ENCODE data around the gene PCDHGA3.
"Not testable (repeated sequence)": the region's sequence is repeated elsewhere in the genome, so short reads cannot be mapped to it uniquely, and the experiment has no call there.

PCDHGA3 gene

DNA sequence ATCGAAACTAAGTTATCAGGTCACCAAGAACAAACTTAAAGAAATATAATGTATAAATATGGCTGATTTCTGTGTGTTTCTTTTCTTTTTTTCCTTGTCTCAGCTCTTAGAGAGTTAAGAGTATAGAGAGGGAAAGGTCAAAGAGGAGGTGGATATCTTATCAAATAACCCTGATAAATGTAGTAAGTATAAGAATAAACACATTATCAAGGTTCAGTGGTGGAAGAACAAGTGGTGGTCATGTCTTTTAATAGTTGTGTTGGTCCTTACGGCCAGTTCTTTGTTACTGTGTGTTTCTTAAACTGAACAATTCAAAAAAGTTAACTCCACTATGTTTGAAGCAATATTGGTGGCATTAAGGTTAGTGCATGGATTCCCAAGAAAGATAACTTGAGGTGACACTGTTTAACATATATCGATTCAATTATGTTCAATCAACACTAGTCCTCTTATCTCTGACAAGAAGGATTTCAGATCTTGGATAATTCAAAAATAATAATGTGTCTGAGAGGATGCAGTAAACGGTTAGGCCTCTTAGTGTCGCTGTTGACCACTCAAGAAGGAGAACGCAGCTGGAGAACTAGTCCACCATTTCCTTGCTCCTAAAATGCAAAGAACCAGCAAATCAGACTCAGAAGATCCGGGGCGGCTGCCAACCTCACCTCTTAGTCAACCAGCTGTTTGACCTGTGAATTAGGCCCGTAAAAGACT lies at the start of gene PCDHGA3:
TSS of gene PCDHGA3 (plus strand) at position 588 of the 711 bp plus-strand sequence. CDS start 205 bp downstream, outside the sequence.
- DNase-seq (ENCODE audit: low spot score), result peak; percentile 13

DNA sequence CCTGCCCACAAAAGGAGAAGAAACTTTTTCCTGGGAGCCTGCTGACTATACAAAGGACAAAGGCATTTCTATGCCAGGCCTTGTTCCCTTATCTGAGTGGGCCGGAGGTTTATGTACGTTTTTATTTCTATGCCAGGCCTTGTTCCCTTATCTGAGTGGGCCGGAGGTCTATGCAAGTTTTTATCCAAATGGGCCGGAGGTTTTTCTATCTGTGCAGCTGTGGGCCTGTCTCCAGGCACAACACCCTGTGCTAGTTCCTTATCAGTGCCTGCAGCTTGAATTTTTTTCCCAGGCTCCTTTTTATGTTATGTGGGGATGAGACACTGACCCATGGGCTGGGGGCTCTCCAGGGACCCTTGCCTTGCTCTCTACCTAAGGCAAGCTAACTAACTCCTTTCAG lies 45.3 kb upstream of the PCDHGA3 start:
- no peak for DNase-seq (ENCODE audit: low spot score)

- no peak for DNase-seq (ENCODE audit: low spot score)
Measured at GRCh38 chr5:141303756-141304155, 39.9 kb upstream of the PCDHGA3 start, which contains the start of gene SLC25A2. Gene SLC25A2 (minus strand): TSS chr5:141304049. CDS start chr5:141303865, 184 bp downstream.

- DNase-seq (ENCODE audit: low spot score), result no peak
Measured at GRCh38 chr5:141306630-141307029, 37.0 kb upstream of the PCDHGA3 start.

DNA sequence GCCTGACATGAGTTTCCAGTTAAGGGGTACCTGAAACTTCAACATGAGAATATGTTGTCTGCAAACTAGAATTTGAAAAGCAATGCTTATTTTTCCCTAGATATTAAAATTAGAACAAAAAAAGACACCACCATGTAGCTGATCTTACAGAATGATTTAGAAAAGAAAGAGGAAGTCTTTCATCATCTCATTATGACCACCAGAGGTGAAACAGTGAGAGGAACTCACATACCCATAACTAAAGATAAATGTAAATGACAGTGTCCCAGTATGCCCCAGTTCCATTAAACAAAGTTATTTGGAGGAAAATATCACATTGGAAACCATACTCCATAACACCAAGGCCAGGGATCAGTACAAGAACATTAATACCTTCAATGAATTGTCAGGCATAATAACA lies 29.9 kb upstream of the PCDHGA3 start:
- DNase-seq (ENCODE audit: low spot score), result no peak

DNA sequence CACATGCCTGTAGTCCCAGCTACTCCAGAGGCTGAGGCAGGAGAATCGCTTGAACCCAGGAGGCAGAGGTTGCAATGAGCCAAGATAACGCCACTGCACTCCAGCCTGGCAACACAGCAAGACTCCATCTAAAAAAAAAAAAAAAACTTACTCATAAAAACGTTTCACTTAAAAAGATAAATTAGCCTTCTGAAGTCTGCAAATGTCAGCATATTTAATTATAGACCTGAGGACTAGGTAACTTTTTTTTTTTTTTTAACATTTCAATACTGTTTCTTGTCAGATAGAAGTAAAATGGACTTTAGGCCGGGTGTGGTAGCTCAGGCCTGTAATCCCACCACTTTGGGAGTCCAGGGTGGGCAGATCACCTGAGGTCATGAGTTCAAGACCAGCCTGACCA lies 26.7 kb upstream of the PCDHGA3 start:
- not testable (repeated sequence) for DNase-seq (ENCODE audit: low spot score)

DNA sequence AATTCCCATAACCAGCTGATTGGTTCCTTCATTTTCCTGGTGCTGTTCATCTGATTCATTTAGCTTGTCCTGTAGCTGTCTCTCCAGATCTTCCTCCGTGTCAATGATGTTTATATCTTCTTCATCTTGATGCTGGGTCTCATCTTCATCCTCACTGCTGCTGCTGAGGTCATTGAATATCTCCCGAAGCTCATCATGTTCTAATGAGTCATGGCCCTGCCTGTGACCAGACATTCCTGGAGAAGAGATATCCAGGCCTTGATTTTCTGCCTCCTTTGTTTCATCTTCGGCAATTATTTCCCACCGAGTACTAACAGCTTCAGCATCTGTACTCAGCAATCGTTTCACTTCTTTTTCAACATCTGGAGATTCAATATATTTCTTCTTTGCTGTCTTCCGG lies 24.4 kb upstream of the PCDHGA3 start:
- no peak for DNase-seq (ENCODE audit: low spot score)

- no peak for DNase-seq (ENCODE audit: low spot score)
Measured at GRCh38 chr5:141319699-141320098, 23.9 kb upstream of the PCDHGA3 start.

DNA sequence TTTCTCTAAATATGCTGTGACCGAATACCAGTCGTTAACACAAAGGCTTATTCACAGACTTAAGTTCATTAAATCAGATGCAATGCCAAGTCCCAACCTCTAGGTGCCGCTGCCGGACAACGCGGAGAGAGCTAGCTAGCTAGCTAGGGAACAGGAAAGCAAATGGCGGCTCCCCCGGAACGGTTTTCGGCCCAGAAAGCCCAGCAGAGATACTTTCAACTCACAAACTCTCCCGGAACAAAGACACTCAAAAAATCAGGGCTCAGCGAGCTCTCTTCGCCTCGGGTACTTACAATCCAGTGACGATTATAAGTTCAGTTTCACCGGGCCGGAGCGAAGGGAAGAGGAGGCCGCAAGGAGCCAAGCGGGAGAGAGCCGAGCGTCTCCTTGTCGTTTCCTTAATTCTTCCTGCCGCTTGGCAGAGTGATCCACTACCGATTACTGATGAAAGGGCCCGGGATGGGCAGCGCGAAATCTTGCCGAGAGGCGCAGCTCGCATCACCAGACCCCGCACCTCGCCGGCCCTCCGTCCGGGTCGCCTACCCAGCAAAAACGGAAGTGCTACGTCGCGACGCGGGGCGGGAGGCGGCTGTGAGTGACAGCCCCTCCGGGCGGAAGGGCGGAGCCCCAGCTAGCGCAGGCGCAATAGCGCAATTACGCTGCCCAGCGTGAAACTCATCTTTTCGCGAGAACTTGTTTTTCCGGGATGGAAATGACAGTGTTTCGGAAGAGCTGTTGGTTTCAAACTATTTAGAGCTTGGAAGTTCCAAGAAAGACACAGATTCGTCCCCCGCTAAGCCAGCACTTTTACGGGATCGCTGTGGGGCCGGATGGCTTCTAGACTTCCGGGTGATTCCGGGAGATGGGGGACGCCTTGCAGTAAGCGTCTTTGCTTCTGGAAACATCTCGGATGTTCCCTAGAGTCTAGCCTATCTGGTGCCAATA lies 23.1 kb upstream of the PCDHGA3 start, which contains the start of gene TAF7:
TSS of gene TAF7 (minus strand) at position 560 of the 945 bp plus-strand sequence. CDS start 740 bp downstream, outside the sequence.
- DNase-seq (ENCODE audit: low spot score), result peak; percentile 92

DNA sequence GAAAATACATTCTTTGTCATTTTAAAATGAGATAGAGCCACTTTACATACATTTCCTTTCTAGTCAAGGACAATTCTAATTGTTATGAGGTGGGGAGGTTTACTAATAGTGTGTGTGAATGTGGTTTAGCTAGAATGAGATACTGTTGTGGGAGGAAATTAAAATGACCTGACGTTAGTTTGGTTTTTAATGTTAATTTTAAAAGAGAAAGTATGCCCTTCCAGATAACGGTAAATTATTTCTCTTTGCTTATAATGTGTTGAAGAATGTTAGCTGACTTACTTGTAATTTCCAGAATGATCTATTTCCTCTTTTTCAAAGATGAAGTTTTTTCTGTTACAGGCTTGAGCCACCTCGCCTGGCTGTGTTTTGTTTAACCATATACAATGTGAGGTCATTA lies 21.4 kb upstream of the PCDHGA3 start:
- DNase-seq (ENCODE audit: low spot score), result no peak

- DNase-seq (ENCODE audit: low spot score), result no peak
Measured at GRCh38 chr5:141326088-141326854, 17.4 kb upstream of the PCDHGA3 start.

- DNase-seq (ENCODE audit: low spot score), result no peak
Measured at GRCh38 chr5:141328231-141328630, 15.4 kb upstream of the PCDHGA3 start.

DNA sequence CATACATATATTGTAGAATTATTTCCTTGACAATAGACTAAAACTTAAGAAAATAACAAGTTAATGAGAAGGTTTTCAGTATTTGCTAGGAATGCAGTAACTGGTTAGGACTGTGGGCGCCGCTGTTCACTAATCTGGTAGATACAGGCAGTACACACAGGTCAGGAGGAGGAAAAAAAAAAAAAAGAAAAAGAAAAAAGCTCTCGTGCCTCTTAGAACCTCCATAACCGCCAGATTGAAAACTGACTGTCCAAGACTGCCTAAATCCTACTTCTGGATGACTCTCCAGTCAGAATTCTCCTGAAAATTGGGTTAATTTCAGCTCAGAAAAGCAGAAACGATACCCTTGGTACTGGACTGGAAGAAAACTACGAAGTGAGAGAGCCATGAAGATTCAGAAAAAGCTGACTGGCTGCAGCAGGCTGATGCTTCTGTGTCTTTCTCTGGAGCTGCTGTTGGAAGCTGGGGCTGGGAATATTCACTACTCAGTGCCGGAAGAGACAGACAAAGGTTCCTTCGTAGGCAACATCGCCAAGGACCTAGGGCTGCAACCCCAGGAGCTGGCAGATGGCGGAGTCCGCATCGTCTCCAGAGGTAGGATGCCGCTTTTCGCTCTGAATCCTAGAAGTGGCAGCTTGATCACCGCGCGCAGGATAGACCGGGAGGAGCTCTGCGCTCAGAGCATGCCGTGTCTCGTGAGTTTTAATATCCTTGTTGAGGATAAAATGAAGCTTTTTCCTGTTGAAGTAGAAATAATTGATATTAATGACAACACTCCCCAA lies 13.1 kb upstream of the PCDHGA3 start, which contains the start of gene PCDHGA1:
TSS of gene PCDHGA1 (plus strand) at position 216 of the 782 bp plus-strand sequence.
- DNase-seq (ENCODE audit: low spot score), result no peak

GRCh38 chr5:141332571-141332970 lies 11.1 kb upstream of the PCDHGA3 start:
- not testable (repeated sequence) for DNase-seq (ENCODE audit: low spot score)

DNA sequence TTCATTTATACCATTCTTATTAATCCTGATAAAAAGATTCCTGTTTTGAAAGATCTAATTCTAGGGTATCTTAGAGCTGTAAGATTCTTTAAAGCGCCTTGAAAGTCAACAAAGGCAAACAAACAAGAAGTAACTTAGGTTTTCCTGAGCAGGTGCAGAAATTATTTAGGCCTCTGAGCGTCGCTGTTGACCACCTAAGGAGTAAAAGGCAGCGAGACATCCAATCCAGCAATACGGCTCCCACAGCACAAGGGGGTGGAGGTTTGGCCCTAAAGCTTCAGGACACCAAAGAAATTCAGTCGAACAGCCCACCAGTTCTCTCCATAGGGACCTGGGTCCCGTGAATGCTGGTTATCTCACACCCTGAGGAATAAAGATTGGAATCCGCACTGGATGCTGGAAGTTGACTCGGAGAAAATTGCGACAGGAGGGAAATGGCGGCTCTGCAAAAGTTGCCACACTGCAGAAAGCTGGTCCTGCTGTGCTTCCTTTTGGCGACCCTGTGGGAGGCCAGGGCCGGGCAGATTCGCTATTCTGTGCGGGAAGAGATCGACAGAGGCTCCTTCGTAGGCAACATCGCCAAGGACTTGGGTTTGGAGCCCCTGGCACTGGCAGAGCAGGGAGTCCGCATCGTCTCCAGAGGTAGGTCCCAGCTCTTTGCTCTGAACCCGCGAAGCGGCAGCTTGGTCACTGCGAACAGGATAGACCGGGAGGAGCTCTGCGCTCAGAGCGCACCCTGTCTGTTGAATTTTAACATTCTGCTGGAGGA lies 4.9 kb upstream of the PCDHGA3 start, which contains the start of gene PCDHGA2:
TSS of gene PCDHGA2 (plus strand) at position 223 of the 769 bp plus-strand sequence.
- no peak for DNase-seq (ENCODE audit: low spot score)

DNA sequence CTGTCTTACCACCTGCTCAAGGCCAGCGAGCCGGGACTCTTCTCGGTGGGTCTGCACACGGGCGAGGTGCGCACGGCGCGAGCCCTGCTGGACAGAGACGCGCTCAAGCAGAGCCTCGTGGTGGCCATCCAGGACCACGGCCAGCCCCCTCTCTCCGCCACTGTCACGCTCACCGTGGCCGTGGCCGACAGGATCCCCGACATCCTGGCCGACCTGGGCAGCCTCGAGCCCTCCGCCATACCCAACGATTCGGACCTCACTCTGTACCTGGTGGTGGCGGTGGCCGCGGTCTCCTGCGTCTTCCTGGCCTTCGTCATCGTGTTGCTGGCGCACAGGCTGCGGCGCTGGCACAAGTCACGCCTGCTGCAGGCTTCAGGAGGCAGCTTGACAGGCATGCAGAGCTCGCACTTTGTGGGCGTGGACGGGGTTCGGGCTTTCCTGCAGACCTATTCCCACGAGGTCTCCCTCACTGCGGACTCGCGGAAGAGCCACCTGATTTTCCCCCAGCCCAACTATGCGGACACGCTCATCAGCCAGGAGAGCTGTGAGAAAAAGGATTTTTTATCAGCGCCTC lies 2.8 kb upstream of the PCDHGA3 start:
- DNase-seq (ENCODE audit: low spot score), result not testable (repeated sequence)

GRCh38 chr5:141342773-141343172 lies 856 bp upstream of the PCDHGA3 start:
- DNase-seq (ENCODE audit: low spot score), result no peak

GRCh38 chr5:141343953-141344463 lies 379 bp downstream of the PCDHGA3 start:
- no peak for DNase-seq (ENCODE audit: low spot score)

DNA sequence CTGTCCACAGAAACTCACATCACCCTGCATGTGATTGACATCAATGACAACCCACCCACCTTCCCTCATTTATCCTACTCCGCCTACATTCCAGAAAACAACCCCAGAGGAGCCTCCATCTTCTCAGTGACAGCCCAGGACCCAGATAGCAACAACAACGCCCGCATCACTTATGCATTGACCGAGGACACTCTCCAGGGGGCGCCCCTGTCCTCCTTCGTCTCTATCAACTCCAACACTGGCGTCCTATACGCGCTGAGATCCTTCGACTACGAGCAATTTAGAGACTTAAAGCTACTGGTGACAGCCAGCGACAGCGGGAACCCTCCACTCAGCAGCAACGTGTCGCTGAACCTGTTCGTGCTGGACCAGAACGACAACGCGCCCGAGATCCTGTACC lies 1.7 kb downstream of the PCDHGA3 start:
- no peak for DNase-seq (ENCODE audit: low spot score)

- DNase-seq (ENCODE audit: low spot score), result not testable (repeated sequence)
Measured at GRCh38 chr5:141346017-141346416, 2.4 kb downstream of the PCDHGA3 start.

Data from hematopoietic multipotent progenitor cell treated with erythropoietin and hydrocortisone succinate and interleukin-3 and kit ligand, for 17 days (in vitro differentiated cells).